ENCODE data around the gene PPM1N.

PPM1N gene

GRCh38 chr19:45498411-45499195 lies at the start of gene PPM1N:
TSS of gene PPM1N (plus strand) at chr19:45498443. CDS start at chr19:45498473, 30 bp downstream.
- DNase-seq (ENCODE audit: low read depth), result no peak

- DNase-seq (ENCODE audit: low read depth), result no peak
These were observed 49.4 kb upstream of the PPM1N start for GRCh38 chr19:45448887-45449299.

DNA sequence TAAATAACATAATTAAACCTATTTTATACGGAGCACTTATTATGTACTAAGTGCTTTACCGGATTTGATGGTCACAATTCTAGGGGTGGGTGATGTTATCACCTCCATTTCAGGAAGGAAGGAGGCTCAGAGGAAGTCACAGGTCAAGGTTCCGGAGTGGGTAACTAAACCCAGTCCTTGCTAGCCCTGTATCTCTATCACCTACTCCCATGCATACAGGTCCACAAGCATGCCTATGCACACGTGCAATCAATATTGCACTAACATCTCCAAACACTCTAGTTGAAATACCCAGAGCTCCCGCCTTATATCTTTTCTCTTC lies 48.3 kb upstream of the PPM1N start:
- no peak for DNase-seq (ENCODE audit: low read depth)

DNA sequence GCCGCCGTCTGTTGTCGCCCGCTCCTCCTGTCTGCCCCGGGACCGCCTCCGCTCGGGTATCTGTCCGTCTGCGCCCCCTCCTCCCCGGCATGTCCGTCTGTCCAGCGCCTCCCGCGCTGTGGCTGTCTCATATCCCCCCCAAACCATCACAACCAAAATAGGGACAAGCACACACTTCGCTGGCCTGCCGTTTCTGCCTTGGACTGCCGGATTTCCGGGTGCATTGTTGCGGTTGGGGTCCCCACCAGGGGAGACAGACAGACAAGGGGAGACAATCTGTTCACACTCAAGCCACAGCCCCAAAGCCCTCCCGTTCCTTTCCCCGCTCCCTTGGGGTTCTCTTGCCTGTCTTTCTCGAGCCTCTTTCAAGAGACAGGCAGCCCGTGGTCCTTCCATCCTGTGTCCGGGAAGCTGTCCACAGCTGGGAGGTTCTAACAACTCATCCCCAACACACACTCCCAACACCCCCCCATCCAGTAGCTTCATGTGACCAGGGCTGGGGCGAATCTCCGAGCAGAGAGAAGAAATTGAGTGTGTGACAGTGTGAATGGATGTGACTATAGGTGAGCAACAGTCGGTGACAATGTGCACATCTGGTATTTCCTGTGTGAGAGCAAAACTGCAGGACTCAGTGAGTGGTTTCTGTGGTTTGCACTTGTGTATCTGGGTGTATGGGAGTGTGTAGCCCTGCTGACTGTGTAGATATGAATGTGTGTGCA lies 47.0 kb upstream of the PPM1N start:
- no peak for DNase-seq (ENCODE audit: low read depth)

GRCh38 chr19:45451850-45452387 lies 46.3 kb upstream of the PPM1N start:
- no peak for DNase-seq (ENCODE audit: low read depth)

DNA sequence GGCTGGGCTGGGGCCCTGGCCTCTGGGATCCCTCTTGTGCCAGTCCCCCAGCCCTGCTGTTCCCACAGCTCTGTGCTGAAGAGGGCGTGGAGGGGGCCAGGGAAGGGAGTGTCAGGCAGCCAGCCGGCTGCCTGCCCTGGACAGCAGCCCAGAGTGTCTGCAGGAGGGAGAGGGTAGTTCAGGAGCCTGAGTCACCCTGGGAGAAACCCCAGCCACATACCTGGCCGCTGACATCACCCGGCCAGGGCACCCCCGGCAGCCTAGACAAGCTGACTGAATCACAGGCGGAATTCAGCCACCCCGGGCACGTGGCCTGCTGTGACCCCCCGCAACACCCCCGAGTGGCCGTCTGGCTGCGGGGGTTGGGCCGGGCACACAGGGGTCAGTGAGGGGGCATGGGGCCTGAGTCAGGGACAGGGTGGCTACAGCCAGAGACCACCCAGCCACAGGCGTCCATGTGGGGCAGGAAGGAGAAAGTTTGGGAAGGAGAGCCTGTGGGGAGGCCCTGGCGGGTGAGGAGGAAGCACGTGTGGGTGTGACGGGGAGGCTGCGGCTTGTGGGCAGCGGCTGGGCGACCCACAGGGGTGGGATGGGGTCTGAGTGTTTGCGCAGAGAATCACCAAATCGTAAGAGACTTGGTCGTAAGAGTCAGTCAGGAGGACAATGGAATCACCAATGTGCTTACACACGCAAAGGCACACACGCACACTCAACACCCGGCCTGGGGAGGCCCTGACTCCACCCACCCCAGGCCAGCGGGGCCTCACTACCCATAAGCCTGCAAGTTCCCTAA lies 42.3 kb upstream of the PPM1N start:
- DNase-seq (ENCODE audit: low read depth), result peak; percentile 98

GRCh38 chr19:45456500-45456815 lies 41.8 kb upstream of the PPM1N start:
- no peak for DNase-seq (ENCODE audit: low read depth)

DNA sequence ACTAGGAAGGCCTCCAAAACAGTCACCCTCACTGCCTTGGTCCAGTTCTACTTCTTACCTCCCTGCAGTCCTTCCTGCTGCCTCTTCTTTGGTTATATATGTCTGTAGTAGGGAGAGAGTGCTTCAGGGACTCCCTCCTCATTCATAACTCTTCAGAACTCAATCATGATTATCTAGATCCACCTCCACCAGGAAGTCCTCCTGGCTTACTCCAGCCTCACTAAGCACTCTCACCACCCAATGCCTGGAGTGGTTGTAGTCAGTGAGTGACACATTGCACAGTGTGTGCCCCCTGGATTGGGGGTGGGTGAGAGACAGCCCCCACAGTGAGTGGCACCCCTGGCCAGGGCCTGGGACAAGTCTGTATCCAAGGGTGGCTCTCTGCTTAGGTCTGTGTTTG lies 40.5 kb upstream of the PPM1N start:
- no peak for DNase-seq (ENCODE audit: low read depth)

- no peak for DNase-seq (ENCODE audit: low read depth)
These were observed 37.4 kb upstream of the PPM1N start for GRCh38 chr19:45460807-45461347.

DNA sequence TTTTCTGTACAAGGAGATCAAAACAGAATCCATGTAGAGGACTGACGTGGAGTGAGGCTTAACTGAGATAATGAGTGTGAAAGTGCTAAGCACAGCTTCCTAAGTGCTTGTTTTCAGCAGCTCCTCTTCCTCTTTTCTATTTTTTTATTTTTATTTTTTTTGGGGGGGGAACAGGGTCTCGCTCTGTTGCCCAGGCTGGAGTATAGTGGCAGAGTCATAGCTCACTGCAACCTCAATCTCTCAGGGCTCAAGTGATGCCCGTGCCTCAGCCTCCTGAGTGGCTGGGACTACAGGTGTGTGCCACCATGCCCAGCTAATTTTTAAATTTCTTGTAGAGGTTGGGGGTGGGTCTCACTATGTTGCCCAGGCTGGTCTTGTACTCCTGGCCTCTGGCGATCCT lies 36.1 kb upstream of the PPM1N start:
- no peak for DNase-seq (ENCODE audit: low read depth)

DNA sequence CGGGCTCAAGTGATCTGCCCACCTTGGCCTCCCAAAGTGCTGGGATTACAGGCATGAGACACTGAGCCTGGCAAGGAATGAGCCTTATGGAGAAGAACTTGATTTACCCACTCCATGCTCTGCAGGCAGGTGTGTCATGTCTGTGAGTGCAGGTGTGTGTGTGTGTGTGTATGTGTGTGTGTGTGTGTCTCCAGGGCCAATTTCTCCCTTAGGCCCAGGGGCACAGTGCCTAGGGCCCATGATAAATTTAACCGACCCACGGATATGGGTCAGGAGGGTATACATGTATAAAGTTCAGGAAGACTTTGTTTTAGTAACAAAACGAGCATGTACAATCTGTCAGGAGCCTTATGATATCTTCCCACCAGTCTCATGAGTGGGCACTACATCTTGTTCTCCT lies 35.0 kb upstream of the PPM1N start:
- no peak for DNase-seq (ENCODE audit: low read depth)

- DNase-seq (ENCODE audit: low read depth), result no peak
These were observed 34.0 kb upstream of the PPM1N start for GRCh38 chr19:45464274-45464673.

- no peak for DNase-seq (ENCODE audit: low read depth)
These were observed 33.3 kb upstream of the PPM1N start for GRCh38 chr19:45464852-45465441.

GRCh38 chr19:45467115-45467455 lies 31.2 kb upstream of the PPM1N start:
- DNase-seq (ENCODE audit: low read depth), result no peak

- DNase-seq (ENCODE audit: low read depth), result no peak
These were observed 30.6 kb upstream of the PPM1N start, which contains the start of gene FOSB for GRCh38 chr19:45467456-45468158. TSS of gene FOSB (plus strand) at chr19:45467996. CDS start at chr19:45468587, 591 bp downstream.

DNA sequence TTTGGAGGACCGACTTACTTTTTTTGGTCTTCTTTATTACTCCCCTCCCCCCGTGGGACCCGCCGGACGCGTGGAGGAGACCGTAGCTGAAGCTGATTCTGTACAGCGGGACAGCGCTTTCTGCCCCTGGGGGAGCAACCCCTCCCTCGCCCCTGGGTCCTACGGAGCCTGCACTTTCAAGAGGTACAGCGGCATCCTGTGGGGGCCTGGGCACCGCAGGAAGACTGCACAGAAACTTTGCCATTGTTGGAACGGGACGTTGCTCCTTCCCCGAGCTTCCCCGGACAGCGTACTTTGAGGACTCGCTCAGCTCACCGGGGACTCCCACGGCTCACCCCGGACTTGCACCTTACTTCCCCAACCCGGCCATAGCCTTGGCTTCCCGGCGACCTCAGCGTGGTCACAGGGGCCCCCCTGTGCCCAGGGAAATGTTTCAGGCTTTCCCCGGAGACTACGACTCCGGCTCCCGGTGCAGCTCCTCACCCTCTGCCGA lies 30.0 kb upstream of the PPM1N start:
- no peak for DNase-seq (ENCODE audit: low read depth)

DNA sequence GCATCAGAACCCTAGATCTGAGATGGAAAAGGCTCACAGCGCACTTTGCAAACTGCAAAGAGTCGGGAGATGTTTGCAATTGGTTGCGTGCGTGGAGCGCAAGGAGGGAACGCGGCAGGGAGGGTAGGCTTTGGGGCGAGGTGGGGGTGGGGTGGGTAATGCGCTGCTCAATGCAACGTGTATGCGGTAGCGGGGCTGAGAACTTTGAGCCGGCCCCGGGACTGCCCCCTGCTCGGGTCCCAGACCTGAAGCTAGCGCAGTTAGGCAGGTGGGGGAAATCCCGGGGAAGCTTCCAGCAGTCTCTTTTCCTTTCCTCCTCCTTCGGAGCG lies 29.5 kb upstream of the PPM1N start:
- DNase-seq (ENCODE audit: low read depth), result no peak

GRCh38 chr19:45469132-45469944 lies 28.9 kb upstream of the PPM1N start:
- DNase-seq (ENCODE audit: low read depth), result no peak

DNA sequence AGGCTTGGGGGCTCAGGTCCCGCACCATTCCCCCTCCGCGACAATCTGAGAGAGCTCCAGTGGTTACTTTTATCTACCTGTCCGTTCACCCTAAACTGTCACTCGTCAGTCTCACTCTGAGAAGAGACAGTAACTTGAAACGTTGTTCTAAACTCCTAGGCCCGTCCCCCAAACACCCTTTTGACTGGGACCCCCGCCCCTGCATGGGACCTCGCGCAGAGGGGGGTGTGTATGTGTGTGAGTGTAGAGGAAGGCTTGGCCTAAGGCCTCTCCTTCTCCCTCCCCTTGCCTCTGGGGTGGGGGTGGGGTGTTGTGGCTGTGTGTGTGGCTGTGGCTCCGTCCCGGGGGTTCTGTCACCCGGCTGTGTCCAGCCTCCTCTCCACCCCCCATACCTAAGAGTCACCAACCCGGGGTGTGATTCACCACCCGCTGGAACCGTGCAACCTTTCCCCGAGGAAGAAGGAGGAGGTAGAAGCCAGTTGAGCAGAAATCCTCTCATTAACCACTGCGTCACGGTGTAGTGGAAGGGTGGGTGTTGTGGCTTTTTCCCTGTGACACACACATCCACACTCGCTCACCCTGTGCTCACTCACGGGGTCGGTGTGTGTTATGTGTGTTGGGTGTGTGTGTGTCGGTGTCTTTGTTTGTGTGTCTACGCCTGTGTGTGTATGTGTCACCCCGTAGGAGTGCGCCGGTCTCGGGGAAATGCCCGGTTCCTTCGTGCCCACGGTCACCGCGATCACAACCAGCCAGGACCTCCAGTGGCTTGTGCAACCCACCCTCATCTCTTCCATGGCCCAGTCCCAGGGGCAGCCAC lies 28.1 kb upstream of the PPM1N start:
- DNase-seq (ENCODE audit: low read depth), result no peak

DNA sequence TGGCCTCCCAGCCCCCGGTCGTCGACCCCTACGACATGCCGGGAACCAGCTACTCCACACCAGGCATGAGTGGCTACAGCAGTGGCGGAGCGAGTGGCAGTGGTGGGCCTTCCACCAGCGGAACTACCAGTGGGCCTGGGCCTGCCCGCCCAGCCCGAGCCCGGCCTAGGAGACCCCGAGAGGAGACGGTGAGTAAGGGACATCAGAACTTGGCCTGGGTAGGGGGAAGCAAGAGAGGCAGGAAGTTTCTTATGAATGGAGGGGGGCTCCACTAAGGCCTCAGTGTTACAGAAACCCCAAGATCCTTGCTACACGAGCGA lies 27.5 kb upstream of the PPM1N start:
- no peak for DNase-seq (ENCODE audit: low read depth)
